GM12872 (cell line): ENCODE results near the gene EML6.

Experiments
- CTCF ChIP-seq: IDR thresholded peaks from 3 replicates; pipeline ENCODE4 v1.5.1; 2011; ENCODE audit warnings: low read depth, mild to moderate bottlenecking, low read length, moderate library complexity; ENCODE audit not compliant: insufficient read depth

Gene EML6

GRCh38 chr2:54963476-54963875 is 240.0 kb downstream of the EML6 start:
- no peak for TF ChIP-seq CTCF

GRCh38 chr2:54964271-54964670 is 240.8 kb downstream of the EML6 start:
- TF ChIP-seq CTCF: no peak

GRCh38 chr2:54964816-54965215 is 241.4 kb downstream of the EML6 start:
- TF ChIP-seq CTCF: no peak

GRCh38 chr2:54965425-54965824 is 242.0 kb downstream of the EML6 start:
- no peak for TF ChIP-seq CTCF

GRCh38 chr2:54966165-54966832 is 242.8 kb downstream of the EML6 start:
- TF ChIP-seq CTCF: no peak

GRCh38 chr2:54966837-54967236 is 243.4 kb downstream of the EML6 start:
- no peak for TF ChIP-seq CTCF

GRCh38 chr2:54967269-54967668 is 243.8 kb downstream of the EML6 start:
- TF ChIP-seq CTCF: no peak

- no peak for TF ChIP-seq CTCF
Measured at GRCh38 chr2:54967759-54968365, 244.4 kb downstream of the EML6 start.
